GM12878 (cell line): ENCODE data around the gene KRTAP21-1. TPM values are rescaled to one million over a fixed set of nuclear protein-coding genes. Genes with fewer than 3 reads are reported as not detected.

Experiments used
- ATAC-seq: fragments of 200-7000 bp; cut with Tn5 transposase; 3 replicates; pipeline ENCODE4 v1.9.1; 2020; ENCODE audit warnings: mild to moderate bottlenecking, moderate library complexity
- BruUV-seq: library from RNA; stranded (reverse); fragments of 400-500 nt; replicated peaks from 2 replicates; lab custom pipeline; 2021; lab: Mats Ljungman, UMichigan
- CTCF ChIA-PET: fragments of 300-600 bp; sonication (Branson Sonifier 250); formaldehyde crosslinking; extraction: SDS; loops from one replicate; lab custom pipeline; 2021; ENCODE audit warnings: inconsistent platforms; lab: Yijun Ruan, JAX
- POLR2A ChIA-PET: fragments of 350-600 bp; formaldehyde crosslinking; extraction: SDS; loops from one replicate; lab custom pipeline; 2021; ENCODE audit warnings: inconsistent platforms; lab: Charles Lee
- RAD21 ChIA-PET: fragments of 300-600 bp; sonication (Branson Sonifier 250); formaldehyde crosslinking; loops from one replicate; lab custom pipeline; 2023; ENCODE audit warnings: antibody characterized with exemption; ENCODE audit not compliant: unreplicated experiment; lab: Charles Lee
- SMC1A ChIA-PET: fragments of 300-600 bp; sonication (Branson Sonifier 250); formaldehyde crosslinking; loops from one replicate; lab custom pipeline; 2023; ENCODE audit not compliant: unreplicated experiment, uncharacterized antibody; lab: Charles Lee
- DNase-seq: peaks from one replicate; pipeline ENCODE4 v3.0.0-alpha.2; 2011; ENCODE audit warnings: low read depth, low spot score
- FAIRE-seq: peaks from 3 replicates; lab custom pipeline; 2011; peaks lifted over from hg19 to GRCh38; lab: Jason Lieb, UNC
- H2AFZ ChIP-seq: 2 replicates; pipeline ENCODE4 v1.6.0; 2011; ENCODE audit warnings: low read depth, low read length, control low read depth; ENCODE audit not compliant: control insufficient read depth
- H3K27ac ChIP-seq: 2 replicates; pipeline ENCODE4 v1.5.1; 2011; ENCODE audit warnings: control low read depth; ENCODE audit not compliant: control insufficient read depth, insufficient read depth
- H3K27me3 ChIP-seq, 2 experiments: replicated peaks in 1 of 2; 2 replicates each; pipeline versions ENCODE4 v1.6.0 to v1.6.1; 2011; ENCODE audit warnings: low read length in 1 of 2; ENCODE audit not compliant: control insufficient read depth in 2 of 2, insufficient read depth in 2 of 2
- H3K36me3 ChIP-seq, 2 experiments: 2 replicates each; pipeline ENCODE4 v1.5.1; 2011; ENCODE audit warnings: low read length in 1 of 2; ENCODE audit not compliant: control insufficient read depth in 2 of 2, insufficient read depth in 2 of 2
- H3K4me1 ChIP-seq: 2 replicates; pipeline ENCODE4 v1.6.1; 2011; ENCODE audit warnings: mild to moderate bottlenecking, low read length, moderate library complexity, mixed read lengths; ENCODE audit not compliant: control insufficient read depth, insufficient read depth
- H3K4me2 ChIP-seq: 2 replicates; pipeline ENCODE4 v1.6.0; 2011; ENCODE audit warnings: control low read depth; ENCODE audit not compliant: control insufficient read depth, insufficient read depth
- H3K4me3 ChIP-seq: fragments of 200-600 bp; sonication (generic); 2 replicates; pipeline ENCODE4 v1.5.1; 2016
- H3K79me2 ChIP-seq: 2 replicates; pipeline ENCODE4 v1.6.0; 2011; ENCODE audit warnings: low read length; ENCODE audit not compliant: control insufficient read depth, insufficient read depth
- H3K9ac ChIP-seq: 2 replicates; pipeline ENCODE4 v1.8.0; 2011; ENCODE audit warnings: low read length, control low read depth, mixed read lengths; ENCODE audit not compliant: control insufficient read depth, insufficient read depth
- H3K9me3 ChIP-seq: replicated peaks from 3 replicates; pipeline ENCODE4 v1.5.1; 2011; ENCODE audit warnings: mild to moderate bottlenecking, low read length; ENCODE audit not compliant: control insufficient read depth, insufficient read depth
- H4K20me1 ChIP-seq: 2 replicates; pipeline ENCODE4 v1.6.0; 2011; ENCODE audit not compliant: control insufficient read depth, insufficient read depth
- CBX3 ChIP-seq: fragments of 200-600 bp; sonication (generic); IDR thresholded peaks from 2 replicates; pipeline ENCODE4 v1.6.1; 2016; ENCODE audit warnings: low read depth, borderline replicate concordance
- ETV6 ChIP-seq, 2 experiments: fragments of 450-650 bp in 1 of 2; IDR thresholded peaks in 1 of 2; conservative IDR thresholded peaks in 1 of 2; 2 replicates each; pipeline ENCODE4 v1.6.1; 2014; ENCODE audit warnings: antibody characterized with exemption in 1 of 2, borderline replicate concordance in 1 of 2, low read depth in 1 of 2, mild to moderate bottlenecking in 1 of 2, moderate library complexity in 1 of 2
- HDAC6 ChIP-seq: fragments of 200-600 bp; sonication (generic); IDR thresholded peaks from one replicate; pipeline ENCODE4 v1.8.0; 2017; ENCODE audit warnings: antibody characterized with exemption; ENCODE audit not compliant: unreplicated experiment
- IKZF2 ChIP-seq, 2 experiments: fragments of 450-650 bp; IDR thresholded peaks; 2 replicates each; pipeline ENCODE4 v1.6.1; 2017; ENCODE audit warnings: mild to moderate bottlenecking in 2 of 2, moderate library complexity in 2 of 2
- LARP7 ChIP-seq: fragments of 450-650 bp; IDR thresholded peaks from 2 replicates; pipeline ENCODE4 v1.6.1; 2017; ENCODE audit warnings: mild to moderate bottlenecking
- MLLT1 ChIP-seq: fragments of 450-650 bp; IDR thresholded peaks from 2 replicates; pipeline ENCODE4 v1.6.1; 2016; ENCODE audit warnings: mild to moderate bottlenecking
- POLR2A ChIP-seq: IDR thresholded peaks from 2 replicates; pipeline ENCODE4 v1.6.1; 2011; ENCODE audit warnings: low read depth, mild to moderate bottlenecking, low read length
- RELB ChIP-seq: fragments of 450-650 bp; IDR thresholded peaks from 2 replicates; pipeline ENCODE4 v1.6.1; 2017; ENCODE audit warnings: low read depth, mild to moderate bottlenecking, moderate library complexity
- SP1 ChIP-seq: IDR thresholded peaks from one replicate; pipeline ENCODE4 v1.6.1; 2011; ENCODE audit warnings: low read depth, low read length
- SRF ChIP-seq, 2 experiments: IDR thresholded peaks; 2 replicates each; pipeline ENCODE4 v1.6.1; 2011; ENCODE audit warnings: low read depth in 2 of 2, low read length in 2 of 2, mild to moderate bottlenecking in 1 of 2, moderate library complexity in 1 of 2
- SUZ12 ChIP-seq: fragments of 200-600 bp; sonication (generic); IDR thresholded peaks from one replicate; pipeline ENCODE4 v1.6.1; 2018; ENCODE audit warnings: antibody characterized with exemption, mild to moderate bottlenecking; ENCODE audit not compliant: unreplicated experiment
- ZNF24 ChIP-seq: fragments of 450-650 bp; IDR thresholded peaks from 2 replicates; pipeline ENCODE4 v1.6.1; 2017; ENCODE audit warnings: antibody characterized with exemption, mild to moderate bottlenecking
- ZNF384 ChIP-seq: IDR thresholded peaks from 2 replicates; pipeline ENCODE4 v1.6.1; 2012; ENCODE audit warnings: low read depth, mild to moderate bottlenecking, low read length, improper control_type of control experiment, borderline replicate concordance
- WGBS: methylation state at CpG from one replicate; pipeline ENCODE4 v1.1.6; 2016; ENCODE audit warnings: low lambda C conversion rate; ENCODE audit not compliant: insufficient replicate concordance, insufficient coverage; ENCODE audit errors: missing lambda C conversion rate; 5-methylcytosine and 5-hydroxymethylcytosine counted together
- in situ Hi-C: fragments of 300-500 bp; cut with MboI; formaldehyde crosslinking; loops from 9 replicates; pipeline ENCODE4 v1.14.3; 2018; ENCODE audit warnings: mixed read lengths
- intact Hi-C: fragments of 100-400 bp; cut with micrococcal nuclease; formaldehyde crosslinking; loops from one replicate; pipeline ENCODE4 v1.14.2; 2022; ENCODE audit not compliant: unreplicated experiment
- polyA plus RNA-seq, 11 experiments: library from polyadenylated mRNA; depleted of rRNA in 4 of 11; unstranded in 6 of 11; stranded (reverse) in 5 of 11; fragments of >200 nt; fragmentation: Nextera tagmentation in 4 of 11; fragmentation: Illumina TruSeq in 1 of 11; extraction: Ambion mirVana in 4 of 11; extraction: Trizol in 1 of 11; gene quantifications; 1 replicate in 1 of 11; 2 replicates in 10 of 11; pipeline versions ENCODE4 v1.2.1 to v1.2.3, GENCODE V29; 2011 to 2016; ENCODE audit warnings: inconsistent platforms in 2 of 11, missing spikeins in 2 of 11, low read depth in 1 of 11
- total RNA-seq, 4 experiments: library from RNA; depleted of rRNA in 3 of 4; stranded (reverse); fragments of >200 nt in 3 of 4; fragmentation: Illumina TruSeq in 1 of 4; extraction: Trizol in 1 of 4; gene quantifications; 2 replicates each; pipeline versions ENCODE4 v1.2.1 to v1.2.3, GENCODE V29; 2013 to 2021

Gene KRTAP21-1
- total and polyA plus RNA-seq, 10 of the 15 experiments (the other 5 are each of a cell fraction or from before 2014, with no cell fraction given) = not detected

- Histone ChIP-seq H3K9me3 (no peaks in the 10 kb centered on the region), H3K4me1 (no peaks in the 10 kb centered on the region), H2AFZ (no peak overlapping the region), H3K9ac (no peak overlapping the region), H3K36me3 (no peaks in the 10 kb centered on the region), H3K27ac (no peak overlapping the region), H3K4me3 (no peak overlapping the region), H3K4me2 (no peak overlapping the region), H3K27me3 (no peaks in the 10 kb centered on the region), H4K20me1 (no peaks in the 10 kb centered on the region), H3K79me2 (no peaks in the 10 kb centered on the region)
- DNase-seq (no peak), FAIRE-seq (no peak), ATAC-seq (no peak)
- intact Hi-C loops (no loop called here), in situ Hi-C loops (no loop called here)
- TF ChIP-seq ZNF384 (no peak), SP1 (no peak), MLLT1 (no peak), IKZF2 (IDR thresholded peaks at IDR 0.05) (no peak), RELB (no peak), SUZ12 (no peak), HDAC6 (no peak), SRF (IDR thresholded peaks at IDR 0.05; ENCODE audit: low read depth in 2 of 2, low read length in 2 of 2) (no peak), CBX3 (no peak), ETV6 (conservative IDR thresholded peaks at IDR 0.05 in 1 of 2, IDR thresholded peaks at IDR 0.05 in 1 of 2; ENCODE audit: borderline replicate concordance in 1 of 2, low read depth in 1 of 2) (no peak), LARP7 (no peak), ZNF24 (no peak), POLR2A (no peak)
- ChIA-PET RAD21 (no interaction called here), POLR2A (no interaction called here), CTCF (interaction anchor here (4.6 kb wide), 1 partner anchor 227 kb away, joined by 24 read pairs; no protein-coding TSS in a partner anchor), SMC1A (no interaction called here)
- 100% methylated on average over 1 of the region's 1 CpG for WGBS
- no TSS peak for BruUV-seq
These were observed 22.2 kb downstream of the KRTAP21-1 start for GRCh38 chr21:30733026-30733425.
